Activated T-cell treated with anti-CD3 and anti-CD28 coated beads for 48 hours (primary cell): ENCODE measurements around the gene SH3PXD2A.

Experiments used
- DNase-seq: peaks from one replicate; pipeline ENCODE4 v3.0.0-alpha.2; 2020; ENCODE audit warnings: low read depth

SH3PXD2A gene

DNA sequence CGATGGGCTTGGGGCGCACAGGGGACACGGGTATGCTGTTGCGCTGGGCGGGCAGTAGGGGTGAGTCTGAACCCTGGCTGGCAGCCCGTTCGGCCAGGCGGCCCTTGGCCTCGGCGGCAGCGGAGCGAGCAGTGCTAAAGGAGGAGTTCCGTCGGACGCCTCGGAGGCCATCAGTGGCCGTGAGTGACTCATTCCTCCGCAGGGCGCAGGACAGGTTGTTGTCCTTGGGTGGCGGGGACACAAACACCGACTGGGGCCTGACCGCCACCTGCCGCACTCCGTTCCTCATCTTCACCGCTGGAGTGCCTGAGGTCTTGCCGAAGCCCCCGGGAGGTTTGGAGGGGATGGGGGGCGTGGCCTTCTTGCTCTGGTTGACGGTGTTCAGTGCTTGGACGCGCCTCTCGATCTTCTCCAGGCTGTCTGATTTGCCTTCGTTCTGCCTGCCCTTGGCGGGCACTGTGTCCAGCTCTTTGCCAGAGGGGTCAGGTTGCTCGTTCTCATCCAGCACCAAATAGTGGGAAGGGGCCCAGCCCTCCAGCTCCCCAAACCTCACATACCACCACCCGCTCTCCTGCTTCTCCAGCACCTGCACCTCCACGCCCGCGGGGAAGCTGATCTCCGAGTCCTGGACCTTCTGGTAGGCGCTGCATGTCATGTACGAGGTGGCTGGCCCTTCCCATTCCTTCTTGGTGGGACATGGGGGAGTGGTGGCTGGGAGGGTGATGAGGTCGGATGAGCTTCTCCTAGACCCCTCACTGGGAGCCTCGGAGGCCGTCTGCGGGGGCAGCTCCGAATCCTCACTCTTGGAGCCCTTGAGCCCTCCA is 253.1 kb downstream of the SH3PXD2A start:
- no peak for DNase-seq

DNA sequence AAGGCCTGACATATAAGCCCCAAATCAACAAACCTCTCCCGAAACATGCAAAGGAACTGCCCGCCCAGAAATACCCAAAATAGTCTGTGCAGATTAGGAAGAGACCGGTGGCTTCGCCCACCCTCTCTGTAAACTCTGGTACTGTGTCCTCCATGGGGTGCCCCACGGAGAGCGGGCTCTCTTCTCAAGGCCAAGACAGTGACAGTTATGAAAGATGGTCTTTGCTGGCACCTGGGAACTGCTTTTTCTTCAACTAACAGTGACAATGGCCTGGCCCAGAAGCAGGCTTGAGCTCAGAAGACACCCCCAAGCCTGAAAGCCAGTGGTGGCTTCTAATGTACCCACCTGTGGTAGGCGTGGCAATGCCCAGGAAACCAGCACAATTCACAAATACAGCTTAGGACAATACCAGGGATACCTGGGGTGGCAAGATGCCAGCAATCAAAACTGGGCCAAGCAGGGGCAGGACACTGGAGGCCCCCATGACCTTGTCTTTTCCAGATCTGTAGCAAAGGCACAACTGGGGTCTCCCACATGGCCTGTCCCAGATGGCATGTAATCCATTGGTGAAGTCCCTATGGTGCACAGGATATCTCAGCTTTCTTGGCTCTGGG is 254.3 kb downstream of the SH3PXD2A start:
- no peak for DNase-seq

DNA sequence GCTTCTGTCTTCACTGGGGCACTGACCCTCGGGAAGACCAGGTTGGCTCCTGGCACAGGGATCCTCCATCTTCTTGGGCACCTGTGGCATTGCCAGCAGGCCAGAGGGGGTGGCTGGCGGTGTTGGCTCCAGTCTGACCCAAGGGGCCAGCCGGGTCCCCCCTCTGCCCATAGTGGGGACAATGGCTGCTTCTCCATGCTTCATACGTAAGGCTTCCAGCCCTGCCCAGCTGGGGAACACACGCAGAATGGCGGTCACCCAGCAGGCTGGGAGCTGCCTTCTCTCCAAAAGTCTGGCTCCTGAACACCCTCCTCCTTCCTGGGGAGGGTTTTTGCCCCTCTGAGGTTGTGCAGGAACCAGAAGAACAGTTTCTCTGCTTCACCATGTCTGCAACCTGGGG is 255.1 kb downstream of the SH3PXD2A start:
- DNase-seq = no peak

DNA sequence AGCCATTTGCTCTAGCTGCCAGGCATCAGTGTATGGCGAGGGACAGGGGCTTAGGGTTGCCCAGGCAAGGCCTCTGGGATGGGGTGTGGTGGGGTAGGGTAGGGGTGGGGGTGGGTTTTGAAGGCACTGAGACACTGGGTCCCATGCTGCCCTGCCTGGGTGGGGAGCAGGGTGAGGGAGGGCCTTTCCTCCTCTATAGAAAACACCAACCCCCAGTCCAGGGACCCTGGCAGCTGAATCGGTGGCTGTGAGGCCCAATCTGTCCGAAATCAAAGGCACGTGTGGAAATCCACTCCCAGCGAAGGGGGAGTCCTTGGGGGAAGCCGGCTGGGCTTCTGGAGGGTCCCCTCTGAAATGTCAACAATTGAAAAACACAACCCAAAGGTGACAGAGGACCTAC is 255.5 kb downstream of the SH3PXD2A start:
- DNase-seq = no peak

DNA sequence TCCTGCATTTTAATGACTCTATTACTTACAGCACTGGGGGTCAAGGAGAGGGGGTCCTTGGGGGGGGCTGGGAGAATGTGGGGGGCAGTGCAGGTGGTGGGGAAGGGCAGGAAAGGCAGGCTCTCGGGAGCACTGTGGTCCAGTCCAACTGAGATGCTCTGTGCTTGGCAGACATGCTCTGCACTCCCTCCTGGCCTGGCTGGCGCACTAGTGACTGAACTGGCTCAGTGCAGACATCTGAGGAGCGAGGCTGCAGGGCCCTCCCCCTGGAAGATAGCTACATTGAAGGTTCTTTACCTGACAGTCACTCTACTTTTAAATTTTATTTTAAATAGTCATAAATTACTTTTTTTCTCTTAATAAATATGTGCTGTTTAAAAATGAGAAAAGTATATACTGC is 256.2 kb downstream of the SH3PXD2A start:
- DNase-seq = no peak

DNA sequence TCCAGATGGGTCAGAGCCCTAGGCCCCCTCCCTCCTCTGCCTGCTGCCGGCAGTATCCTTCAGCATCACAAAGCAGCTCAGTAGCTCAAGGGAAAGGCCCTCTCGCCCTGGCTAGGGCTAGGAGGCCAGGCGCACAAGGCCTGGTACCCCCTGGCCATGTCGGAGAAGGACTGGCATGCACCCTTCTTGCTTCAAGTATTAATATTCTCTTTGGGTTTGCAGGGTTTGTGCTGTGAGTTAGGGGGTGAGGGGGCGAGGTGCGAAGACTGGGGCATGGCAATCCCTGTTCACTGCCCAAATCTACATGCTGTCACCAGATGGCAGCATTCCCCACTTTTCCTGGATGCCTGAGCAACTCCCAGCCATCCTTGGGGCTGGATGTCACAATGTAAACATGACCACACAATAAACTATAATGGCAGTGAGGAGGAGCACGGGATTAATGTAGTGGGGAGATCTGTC is 256.7 kb downstream of the SH3PXD2A start:
- no peak for DNase-seq

DNA sequence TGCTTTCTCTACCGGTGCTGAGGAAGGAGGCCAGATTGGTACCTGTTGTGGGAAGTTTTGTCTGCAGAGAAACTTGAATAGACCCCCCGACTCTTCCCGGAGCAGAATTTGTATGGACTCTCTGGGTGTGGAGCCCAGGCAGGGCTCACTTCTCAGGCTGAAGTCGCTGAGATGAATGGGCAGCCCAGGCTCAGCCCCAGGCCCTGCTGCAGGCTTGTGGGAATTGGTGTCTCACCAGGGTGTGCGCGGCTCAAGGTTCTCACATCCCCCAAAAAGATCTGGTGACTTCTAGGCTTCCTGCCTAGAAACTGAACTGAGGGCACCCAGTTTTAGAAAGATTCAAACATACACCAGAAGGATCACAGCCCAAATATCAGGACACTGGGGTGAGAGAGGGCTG is 258.4 kb downstream of the SH3PXD2A start:
- DNase-seq = no peak

DNA sequence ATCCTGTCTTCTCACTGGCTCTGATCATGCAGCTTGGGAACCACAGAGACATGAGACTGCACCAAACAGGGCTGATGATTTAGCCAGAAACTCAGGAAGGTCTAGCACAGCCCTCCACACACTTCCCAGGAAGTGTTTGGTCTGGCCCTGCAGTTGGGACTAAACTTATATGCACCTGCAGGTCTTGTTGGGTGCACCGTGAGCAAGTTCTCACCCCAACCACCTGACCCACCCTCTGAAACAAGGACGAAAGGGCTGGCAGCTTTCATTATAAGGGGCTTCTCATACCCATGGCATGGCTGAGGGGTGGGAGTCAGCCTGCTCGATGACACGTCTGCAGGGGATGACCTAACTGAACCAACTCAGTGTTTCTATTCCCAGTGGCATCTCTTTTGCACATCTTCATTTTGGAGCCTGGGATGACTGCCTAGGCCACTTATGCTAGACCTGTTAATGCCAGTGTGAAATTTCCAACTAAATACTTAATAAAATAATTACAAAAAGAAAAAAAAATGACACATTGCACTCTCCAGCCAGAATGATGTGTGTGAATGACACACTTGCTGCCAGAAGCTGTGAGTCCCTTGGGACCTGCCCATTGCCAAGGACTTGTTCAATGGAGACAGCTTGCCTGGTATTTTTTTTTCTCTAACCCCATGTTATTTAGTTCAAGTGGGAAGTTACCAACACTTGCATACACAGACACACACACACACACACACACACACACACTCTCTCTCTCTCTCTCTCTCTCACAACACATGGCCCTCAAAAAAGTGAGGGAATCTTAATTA is 259.2 kb downstream of the SH3PXD2A start:
- DNase-seq = no peak

DNA sequence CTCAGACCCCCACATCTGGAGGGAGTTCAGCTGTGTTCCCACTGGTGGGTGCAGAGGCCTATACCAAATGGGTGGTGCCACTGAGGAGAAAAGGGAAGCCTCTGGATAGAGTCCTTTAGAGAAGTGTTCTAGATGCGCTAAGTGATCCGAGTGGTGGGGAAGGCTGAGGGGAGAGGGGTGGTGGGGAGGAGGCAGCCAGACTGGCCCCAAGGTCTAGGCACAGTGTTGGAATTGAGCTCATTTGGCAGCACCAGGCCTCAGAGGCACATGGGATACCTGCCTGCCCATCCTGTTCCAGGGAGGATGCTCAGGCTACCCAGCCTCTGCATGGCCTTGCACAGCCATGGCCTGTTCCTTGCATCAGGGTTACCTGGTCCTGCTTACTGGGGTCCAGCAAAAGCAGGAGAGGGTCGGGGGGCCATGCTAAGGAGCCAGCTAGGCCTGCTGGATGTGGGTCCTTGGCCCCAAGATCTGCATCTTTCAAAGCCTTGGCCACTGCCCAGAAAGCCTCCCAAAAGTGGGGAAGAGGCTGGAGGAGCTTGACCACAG is 262.3 kb downstream of the SH3PXD2A start:
- no peak for DNase-seq

DNA sequence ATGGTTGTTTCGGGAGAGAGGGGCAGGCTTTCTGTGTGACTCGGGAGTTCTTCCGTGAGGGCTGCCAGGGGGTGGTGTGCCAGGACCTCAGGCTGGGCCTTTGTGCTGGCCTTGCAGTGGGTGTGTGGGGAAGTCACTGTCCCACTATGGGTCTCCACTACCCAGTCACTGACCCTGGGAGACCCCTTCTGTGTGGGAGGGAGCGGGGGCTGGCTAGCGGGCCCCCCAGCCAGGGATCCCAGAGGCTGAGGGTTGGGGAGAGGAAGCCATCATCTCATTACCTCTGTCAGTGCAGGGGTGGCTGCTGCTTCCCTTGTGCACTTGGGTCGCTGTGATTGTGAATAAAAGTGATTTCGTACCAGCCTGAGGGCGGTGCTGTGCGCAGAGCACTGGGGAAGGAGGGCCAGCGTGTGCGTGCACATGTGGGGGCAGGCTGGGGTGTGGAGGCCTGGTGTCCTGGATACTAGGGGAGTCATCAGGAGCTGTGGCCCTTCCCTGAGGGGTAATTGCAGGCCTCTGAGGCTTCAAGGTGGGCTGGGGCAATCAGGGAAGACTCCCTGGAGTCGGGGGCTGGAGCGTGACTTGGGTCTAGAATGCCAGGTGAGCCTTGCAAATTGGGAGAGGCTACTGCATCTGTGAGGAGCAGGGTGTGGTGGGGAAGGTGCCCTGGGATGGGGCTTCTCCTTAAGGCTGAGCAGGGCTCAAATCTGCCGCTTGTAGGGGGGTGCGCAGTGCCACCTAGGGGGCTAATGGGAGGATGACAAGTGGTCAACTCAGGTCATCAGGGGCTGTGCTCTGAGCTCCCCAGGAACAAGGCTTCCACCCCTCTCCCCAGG is 263.0 kb downstream of the SH3PXD2A start:
- peak; percentile 30 for DNase-seq

DNA sequence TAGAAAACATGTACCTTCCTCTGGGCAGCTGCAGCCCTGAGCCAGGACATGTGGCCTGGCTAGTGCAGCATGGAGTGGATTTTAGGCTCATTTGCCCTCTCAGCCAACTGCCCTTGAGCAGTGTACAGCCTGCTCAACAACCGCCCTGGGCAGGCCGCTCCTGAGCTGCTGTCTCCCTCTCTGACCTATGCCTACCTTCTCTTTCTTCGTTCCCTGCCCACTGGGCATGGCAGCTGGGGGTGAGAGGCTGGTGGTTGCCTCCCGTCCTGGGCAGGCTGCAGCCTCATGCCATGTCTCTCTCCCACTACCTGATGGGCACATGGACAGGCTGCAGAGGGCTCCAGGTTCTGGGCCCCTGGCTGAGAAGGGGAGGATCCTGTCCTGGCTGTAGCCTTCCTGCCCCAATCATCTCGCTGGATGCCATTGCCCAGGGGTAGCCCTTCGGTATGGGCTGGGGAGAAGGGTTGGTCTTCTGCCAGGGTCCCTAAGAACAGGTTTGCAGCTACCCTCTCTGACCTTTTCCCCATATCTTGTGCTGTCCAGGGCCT is 264.6 kb downstream of the SH3PXD2A start:
- no peak for DNase-seq

DNA sequence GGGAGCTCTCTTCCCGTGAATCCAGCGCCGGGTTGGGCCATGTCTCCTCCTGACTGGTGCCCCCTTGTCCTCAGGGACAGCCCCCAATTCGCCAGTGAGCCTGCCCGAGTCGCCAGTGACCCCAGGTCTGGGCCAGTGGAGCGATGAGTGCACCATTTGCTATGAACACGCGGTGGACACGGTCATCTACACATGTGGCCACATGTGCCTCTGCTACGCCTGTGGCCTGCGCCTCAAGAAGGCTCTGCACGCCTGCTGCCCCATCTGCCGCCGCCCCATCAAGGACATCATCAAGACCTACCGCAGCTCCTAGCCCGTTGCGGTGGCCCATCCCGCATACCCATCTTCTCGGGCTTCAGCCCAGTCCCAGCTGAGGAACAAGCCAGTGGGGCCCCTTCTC is 265.3 kb downstream of the SH3PXD2A start:
- DNase-seq = no peak

DNA sequence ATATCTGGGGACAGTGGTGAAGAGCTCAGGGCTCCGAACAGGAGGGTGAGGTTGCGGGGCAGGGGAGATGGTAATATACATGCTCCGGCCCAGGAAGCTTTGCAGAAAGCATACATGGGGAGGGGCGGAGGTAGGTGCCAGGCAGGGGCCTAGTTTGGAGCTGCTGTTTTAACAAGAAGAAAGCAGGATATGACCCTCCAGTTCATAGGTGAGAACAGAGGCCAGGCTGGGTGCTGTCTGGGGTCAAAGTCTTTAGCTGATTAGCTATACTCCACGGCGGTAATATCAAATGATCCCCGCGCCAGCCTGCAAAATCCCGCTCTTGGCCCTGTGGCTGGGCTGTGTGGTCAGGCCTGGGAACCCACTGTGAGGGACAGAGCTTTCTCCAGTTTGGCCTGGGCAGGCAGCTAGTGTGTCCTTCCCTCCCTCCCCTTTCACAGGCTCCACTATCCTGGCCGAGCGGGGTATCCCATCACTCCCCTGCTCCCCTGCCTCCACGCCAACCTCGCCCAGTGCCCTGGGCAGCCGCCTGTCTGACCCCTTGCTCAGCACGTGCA is 266.2 kb downstream of the SH3PXD2A start:
- no peak for DNase-seq

DNA sequence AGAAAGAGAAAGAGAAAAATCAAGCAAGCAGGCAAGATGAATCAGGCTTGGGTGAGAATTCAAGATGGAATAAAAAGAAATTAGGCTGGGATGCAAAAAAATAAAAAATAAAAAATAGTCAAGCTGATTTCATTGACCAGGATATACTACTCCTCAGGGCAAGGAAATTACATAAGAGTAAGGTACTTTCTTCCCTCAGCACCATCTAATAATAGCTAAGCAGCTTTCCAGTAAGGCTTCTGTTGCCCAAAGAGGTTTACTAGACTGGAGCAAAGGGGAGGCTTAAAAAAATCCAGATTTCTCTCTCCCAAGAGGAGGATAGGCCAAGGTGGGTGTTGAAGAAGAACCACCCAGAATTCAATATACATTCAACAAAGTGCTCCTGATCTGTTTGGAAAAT is 268.3 kb downstream of the SH3PXD2A start:
- DNase-seq = no peak

DNA sequence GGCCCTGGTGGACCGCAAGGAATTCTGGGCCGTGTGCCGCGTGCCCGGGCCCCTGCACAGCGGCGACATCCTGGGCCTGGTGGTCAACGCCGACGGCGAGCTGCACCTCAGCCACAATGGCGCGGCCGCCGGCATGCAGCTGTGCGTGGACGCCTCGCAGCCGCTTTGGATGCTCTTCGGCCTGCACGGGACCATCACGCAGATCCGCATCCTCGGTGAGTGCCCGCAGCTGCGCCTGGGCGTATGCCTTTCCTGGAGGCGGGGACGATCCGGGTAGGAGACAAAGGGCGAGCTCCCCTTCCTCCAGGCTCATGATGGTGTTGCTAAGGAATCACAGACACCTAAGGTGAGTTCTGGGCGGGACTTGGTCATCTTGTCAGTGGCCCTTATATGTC is 270.4 kb downstream of the SH3PXD2A start:
- DNase-seq = no peak

DNA sequence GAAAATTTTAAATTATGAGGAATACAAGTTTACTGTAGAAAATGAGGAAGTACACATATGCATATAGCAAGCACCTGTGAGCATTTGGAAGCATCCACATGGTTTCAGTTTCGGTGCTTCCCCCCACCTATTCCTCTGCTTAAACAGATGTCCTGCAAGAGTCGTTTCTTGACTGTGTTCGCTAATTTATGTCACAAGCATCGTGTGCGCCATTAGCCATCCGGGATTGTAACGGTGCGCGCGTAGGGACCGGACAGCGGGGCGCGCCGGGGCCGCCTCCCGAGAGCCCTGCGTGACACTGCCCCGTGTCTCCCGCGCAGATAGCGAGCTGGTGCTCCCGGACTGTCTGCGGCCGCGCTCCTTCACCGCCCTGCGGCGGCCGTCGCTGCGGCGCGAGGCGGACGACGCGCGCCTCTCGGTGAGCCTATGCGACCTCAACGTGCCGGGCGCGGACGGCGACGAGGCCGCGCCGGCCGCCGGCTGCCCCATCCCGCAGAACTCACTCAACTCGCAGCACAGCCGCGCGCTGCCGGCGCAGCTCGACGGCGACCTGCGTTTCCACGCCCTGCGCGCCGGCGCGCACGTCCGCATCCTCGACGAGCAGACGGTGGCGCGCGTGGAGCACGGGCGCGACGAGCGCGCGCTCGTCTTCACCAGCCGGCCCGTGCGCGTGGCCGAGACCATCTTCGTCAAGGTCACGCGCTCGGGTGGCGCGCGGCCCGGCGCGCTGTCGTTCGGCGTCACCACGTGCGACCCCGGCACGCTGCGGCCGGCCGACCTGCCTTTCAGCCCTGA is 271.0 kb downstream of the SH3PXD2A start:
- peak; percentile 68 for DNase-seq

DNA sequence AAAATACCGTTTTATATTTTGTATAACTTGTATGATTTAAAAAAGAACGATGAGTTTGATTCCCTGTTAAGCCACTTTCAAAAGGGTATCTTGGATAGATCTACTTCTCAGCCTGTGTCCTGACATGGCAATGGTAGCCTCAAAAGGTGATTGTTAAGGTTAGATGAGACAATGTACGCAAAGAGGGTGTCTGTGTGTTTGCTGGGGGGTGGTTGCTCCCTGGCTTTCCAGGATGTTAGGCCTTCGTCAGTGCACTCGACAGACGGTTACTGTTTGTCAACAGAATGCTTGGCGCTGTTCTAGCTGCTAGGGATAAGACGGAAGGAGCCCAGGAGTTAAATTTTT is 271.5 kb downstream of the SH3PXD2A start:
- DNase-seq = no peak

DNA sequence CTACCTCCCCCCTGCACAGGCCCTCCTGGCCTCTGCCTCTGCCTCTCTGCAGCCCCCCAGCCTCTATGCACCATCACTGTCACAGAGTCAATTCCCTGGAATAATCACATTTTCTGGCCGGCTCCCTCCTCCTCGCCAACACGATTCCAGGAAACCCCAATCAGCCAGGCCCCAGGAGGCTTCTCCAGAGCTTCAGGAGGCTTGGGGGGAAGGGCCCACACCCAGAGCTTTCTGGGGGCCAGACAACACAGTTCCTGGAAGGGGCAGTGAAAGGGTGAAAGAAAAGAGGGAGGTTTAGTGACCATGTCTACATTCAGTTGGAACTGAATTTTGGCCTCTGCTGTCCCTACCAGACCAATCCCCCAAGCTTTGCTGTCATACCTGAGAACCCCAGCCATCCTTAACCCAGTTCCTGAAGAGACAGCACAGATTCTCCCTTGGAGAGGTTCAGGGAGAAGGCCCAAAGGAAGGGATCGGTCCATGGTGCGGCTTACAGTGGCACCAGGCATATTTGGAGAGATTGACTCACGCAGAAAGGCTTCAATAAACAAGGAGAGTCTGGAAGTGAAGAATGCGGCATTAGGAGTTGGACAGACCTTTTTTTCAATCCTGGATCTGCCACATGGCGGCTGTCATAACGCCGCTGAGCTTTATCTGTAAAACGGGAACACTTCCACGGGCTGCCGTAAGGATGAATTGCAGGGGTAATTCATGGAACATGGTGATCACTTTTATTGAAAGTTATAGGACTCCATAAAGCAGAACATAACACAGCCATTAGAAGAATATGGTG is 272.8 kb downstream of the SH3PXD2A start:
- no peak for DNase-seq

DNA sequence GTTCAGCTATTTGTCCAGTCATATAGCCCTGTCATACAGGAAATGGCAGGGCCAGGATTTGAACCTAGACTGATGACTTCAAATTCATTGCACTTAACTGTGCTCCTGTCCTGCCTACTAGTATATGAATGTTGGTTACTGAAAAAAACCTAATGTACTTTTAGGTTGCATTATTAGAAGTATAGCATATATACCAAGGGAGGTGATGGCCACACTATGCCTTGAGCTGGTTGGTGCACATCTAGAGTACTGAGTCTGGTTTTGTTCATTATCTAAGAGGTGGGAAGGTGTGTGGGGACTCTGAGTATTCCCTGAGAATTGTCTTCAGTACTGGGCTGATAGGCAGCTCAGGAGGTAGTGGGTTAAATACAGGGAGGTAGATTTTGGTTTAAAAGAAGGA is 273.9 kb downstream of the SH3PXD2A start:
- DNase-seq = no peak

DNA sequence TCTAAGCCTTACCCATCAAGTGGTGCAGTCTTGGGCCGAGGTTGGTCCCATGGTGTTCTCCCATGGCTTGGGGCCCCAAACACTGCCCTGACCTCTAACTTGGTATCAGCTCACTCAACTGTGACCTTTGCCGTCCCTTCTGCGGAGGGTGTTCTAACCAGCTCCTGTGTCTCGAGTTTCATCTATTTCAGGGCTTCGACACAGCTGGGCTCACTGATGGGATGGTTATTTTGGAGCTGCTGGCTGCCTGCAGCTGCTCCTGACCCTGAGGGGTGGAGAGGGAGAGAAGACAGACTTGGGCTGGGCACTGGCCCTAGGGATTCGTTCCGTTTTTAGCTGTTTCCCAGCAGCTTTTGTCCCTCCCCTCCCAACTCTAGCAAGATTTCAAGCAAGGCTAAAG is 274.9 kb downstream of the SH3PXD2A start:
- DNase-seq = no peak
